K562 (cell line): ENCODE results near the gene FLAD1. TPM values are rescaled to one million over a fixed set of nuclear protein-coding genes. Genes with fewer than 3 reads are reported as not detected.

Experiments used
- ATF3 ChIP-seq, 2 experiments: fragments of 450-650 bp in 1 of 2; sonication (generic) in 1 of 2; formaldehyde crosslinking in 1 of 2; IDR thresholded peaks in 1 of 2; conservative IDR thresholded peaks in 1 of 2; 2 replicates each; pipeline versions ENCODE4 v1.6.1 to v1.8.1; 2016 to 2023; ENCODE audit warnings: mild to moderate bottlenecking in 2 of 2, moderate library complexity in 2 of 2, inconsistent platforms in 1 of 2, missing genetic modification reagents in 1 of 2
- FOXK1 ChIP-seq: sonication (generic); formaldehyde crosslinking; IDR thresholded peaks from 2 replicates; pipeline ENCODE4 v1.8.0; 2022; ENCODE audit warnings: missing genetic modification reagents, mild to moderate bottlenecking, borderline replicate concordance
- GABPA ChIP-seq: fragments of 200-800 bp; sonication (Bioruptor generic); conservative IDR thresholded peaks from 2 replicates; pipeline ENCODE4 v1.6.1; 2016; ENCODE audit warnings: low read depth, missing genetic modification characterization, missing compliant biosample characterization
- KAT2B ChIP-seq: IDR thresholded peaks from one replicate; pipeline ENCODE4 v1.6.1; 2012; ENCODE audit warnings: low read depth, mild to moderate bottlenecking, control low read depth, inconsistent platforms, low read length, moderate library complexity
- L3MBTL2 ChIP-seq: fragments of 450-650 bp; IDR thresholded peaks from 2 replicates; pipeline ENCODE4 v1.6.1; 2016; ENCODE audit warnings: mild to moderate bottlenecking, moderate library complexity
- MYC ChIP-seq, 2 experiments: fragments of 250-450 bp in 1 of 2; sonication (Bioruptor Pico) in 1 of 2; IDR thresholded peaks; 2 replicates each; pipeline versions ENCODE4 v1.5.1 to v1.6.1; 2012 to 2021; ENCODE audit warnings: low read depth in 2 of 2, borderline replicate concordance in 1 of 2, improper control_type of control experiment in 1 of 2, low read length in 1 of 2, mild to moderate bottlenecking in 1 of 2, moderate library complexity in 1 of 2
- POU5F1 ChIP-seq: fragments of 150-350 bp; IDR thresholded peaks from 2 replicates; pipeline ENCODE4 v1.6.1; 2014; ENCODE audit warnings: borderline replicate concordance, low read length, low read depth, mild to moderate bottlenecking; ENCODE audit not compliant: partially characterized antibody
- RAD21 ChIP-seq, 2 experiments: fragments of 250-450 bp in 1 of 2; fragments of 450-650 bp in 1 of 2; sonication (Bioruptor Pico) in 1 of 2; formaldehyde crosslinking in 1 of 2; IDR thresholded peaks in 1 of 2; conservative IDR thresholded peaks in 1 of 2; 2 replicates each; pipeline versions ENCODE4 v1.4.0 to v1.8.0; 2020 to 2022; ENCODE audit warnings: mild to moderate bottlenecking in 2 of 2, moderate library complexity in 1 of 2
- SAP30 ChIP-seq: fragments of 200-600 bp; sonication (generic); IDR thresholded peaks from 2 replicates; pipeline ENCODE4 v1.6.1; 2012; ENCODE audit warnings: borderline replicate concordance, low read depth, mild to moderate bottlenecking, moderate library complexity, low read length, control low read depth, inconsistent platforms; ENCODE audit not compliant: insufficient read depth, poor library complexity, severe bottlenecking
- TBP ChIP-seq: optimal IDR thresholded peaks from 2 replicates; pipeline ENCODE3; 2011; ENCODE audit warnings: low read depth, low read length, improper control_type of control experiment
- USF1 ChIP-seq: sonication (generic); formaldehyde crosslinking; IDR thresholded peaks from 2 replicates; pipeline ENCODE4 v1.9.0; 2022; ENCODE audit warnings: mild to moderate bottlenecking, missing genetic modification reagents
- ZBTB12 ChIP-seq: fragments of 250-450 bp; sonication (Bioruptor Pico); IDR thresholded peaks from 2 replicates; pipeline ENCODE4 v1.4.0; 2020
- ZFP91 ChIP-seq: sonication (generic); formaldehyde crosslinking; IDR thresholded peaks from 2 replicates; pipeline ENCODE4 v1.8.0; 2022; ENCODE audit warnings: mild to moderate bottlenecking, missing genetic modification reagents
- ZNF143 ChIP-seq: sonication (generic); formaldehyde crosslinking; IDR thresholded peaks from 2 replicates; pipeline ENCODE4 v1.9.0; 2022; ENCODE audit warnings: mild to moderate bottlenecking, missing genetic modification reagents
- ZNF23 ChIP-seq: fragments of 250-450 bp; sonication (Bioruptor Pico); IDR thresholded peaks from 2 replicates; pipeline ENCODE4 v1.4.0; 2020; ENCODE audit warnings: mild to moderate bottlenecking
- ZNF592 ChIP-seq: fragments of 450-650 bp; IDR thresholded peaks from 2 replicates; pipeline ENCODE4 v1.6.1; 2017; ENCODE audit warnings: antibody characterized with exemption, mild to moderate bottlenecking
- polyA plus RNA-seq, 8 experiments: library from polyadenylated mRNA; depleted of rRNA in 4 of 8; stranded (reverse) in 5 of 8; unstranded in 3 of 8; fragments of >200 nt; fragmentation: Nextera tagmentation in 2 of 8; fragmentation: Illumina TruSeq in 1 of 8; extraction: Ambion mirVana in 2 of 8; extraction: Trizol in 1 of 8; gene quantifications; 2 replicates each; pipeline versions ENCODE4 v1.2.1 to v1.2.3, GENCODE V29; 2011 to 2014; ENCODE audit warnings: inconsistent platforms in 1 of 8, missing spikeins in 1 of 8
- total RNA-seq, 7 experiments: library from RNA; depleted of rRNA in 6 of 7; stranded (reverse); fragments of >200 nt in 6 of 7; fragmentation: Illumina TruSeq in 2 of 7; extraction: Trizol in 2 of 7; gene quantifications; 2 replicates each; pipeline versions ENCODE4 v1.2.1 to v1.2.3, GENCODE V29; 2011 to 2021; ENCODE audit warnings: low replicate concordance in 1 of 7

The FLAD1 gene
- total and polyA plus RNA-seq, 9 of the 15 experiments (the other 6 are each of a cell fraction or from before 2014, with no cell fraction given) = 24.9 to 85.8 (median 67.0) TPM

- no peak for TF ChIP-seq GABPA (tag)
- peak; percentile 53 for TF ChIP-seq L3MBTL2
- TF ChIP-seq MYC (IDR thresholded peaks at IDR 0.05; ENCODE audit: low read depth, low read length) = peak; percentile 28; the same call in 1 of the 2 replicates
- TF ChIP-seq MYC (CRISPR knock-in tag; IDR thresholded peaks at IDR 0.05; ENCODE audit: borderline replicate concordance, low read depth) = no peak
- TF ChIP-seq KAT2B = no peak
- TF ChIP-seq ZNF23 = no peak
- TF ChIP-seq ATF3 (IDR thresholded peaks at IDR 0.05) = no peak
- no peak for TF ChIP-seq ATF3 (CRISPR knock-in tag; conservative IDR thresholded peaks at IDR 0.05)
- no peak for TF ChIP-seq USF1 (CRISPR knock-in tag)
- TF ChIP-seq ZNF592 = no peak
- TF ChIP-seq POU5F1 = no peak
- TF ChIP-seq SAP30 = peak; percentile 31
- no peak for TF ChIP-seq ZNF143 (CRISPR knock-in tag)
- peak; percentile 66 for TF ChIP-seq TBP
- TF ChIP-seq ZFP91 (CRISPR knock-in tag) = no peak
- no peak; a peak in 2 of 4 replicates for TF ChIP-seq RAD21 (CRISPR knock-in tag; conservative IDR thresholded peaks at IDR 0.05 in 1 of 2, IDR thresholded peaks at IDR 0.05 in 1 of 2)
- TF ChIP-seq FOXK1 (CRISPR knock-in tag) = no peak
- no peak; the same call in 1 of the 2 replicates for TF ChIP-seq ZBTB12 (CRISPR knock-in tag)
These were observed 9.6 kb upstream of the FLAD1 start (continued) for GRCh38 chr1:154973344-154974101.
